KG1 (cell line): ENCODE measurements around the gene BEST1.
A peak's percentile ranks its signal among the peaks of the same experiment; 100 is the strongest.
"Not testable (repeated sequence)": the region's sequence is repeated elsewhere in the genome, so short reads cannot be mapped to it uniquely, and the experiment has no call there.

Experiments used
- DNase-seq: peaks from one replicate; lab custom pipeline; 2025; lab: John Stamatoyannopoulos, UW

The BEST1 gene

DNA sequence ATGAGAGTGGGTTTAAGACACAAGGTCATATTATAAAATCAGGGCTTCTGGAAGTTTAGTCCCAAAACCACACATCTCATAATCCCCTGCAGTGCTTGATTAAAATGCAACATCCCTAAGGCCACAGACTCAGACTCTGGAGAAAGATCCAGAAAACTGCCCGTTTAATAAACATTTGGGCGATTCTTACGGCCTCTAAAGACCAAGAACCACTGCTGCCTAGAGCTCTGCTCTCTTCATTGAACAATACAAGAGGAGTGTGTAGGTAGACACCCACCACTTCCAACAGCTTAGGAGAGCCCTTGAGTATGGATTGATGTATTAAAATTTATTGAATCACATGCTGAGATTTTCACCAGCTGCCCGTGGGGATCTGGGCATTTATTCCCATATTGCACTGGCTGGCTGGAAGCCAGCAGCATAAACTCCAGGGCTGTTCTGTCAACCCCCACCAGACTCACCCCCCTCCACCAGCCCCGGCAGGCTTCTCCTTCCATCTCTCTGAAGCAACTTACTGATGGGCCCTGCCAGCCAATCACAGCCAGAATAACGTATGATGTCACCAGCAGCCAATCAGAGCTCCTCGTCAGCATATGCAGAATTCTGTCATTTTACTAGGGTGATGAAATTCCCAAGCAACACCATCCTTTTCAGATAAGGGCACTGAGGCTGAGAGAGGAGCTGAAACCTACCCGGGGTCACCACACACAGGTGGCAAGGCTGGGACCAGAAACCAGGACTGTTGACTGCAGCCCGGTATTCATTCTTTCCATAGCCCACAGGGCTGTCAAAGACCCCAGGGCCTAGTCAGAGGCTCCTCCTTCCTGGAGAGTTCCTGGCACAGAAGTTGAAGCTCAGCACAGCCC, 749 bp upstream of the BEST1 start:
- DNase-seq: no peak

DNA sequence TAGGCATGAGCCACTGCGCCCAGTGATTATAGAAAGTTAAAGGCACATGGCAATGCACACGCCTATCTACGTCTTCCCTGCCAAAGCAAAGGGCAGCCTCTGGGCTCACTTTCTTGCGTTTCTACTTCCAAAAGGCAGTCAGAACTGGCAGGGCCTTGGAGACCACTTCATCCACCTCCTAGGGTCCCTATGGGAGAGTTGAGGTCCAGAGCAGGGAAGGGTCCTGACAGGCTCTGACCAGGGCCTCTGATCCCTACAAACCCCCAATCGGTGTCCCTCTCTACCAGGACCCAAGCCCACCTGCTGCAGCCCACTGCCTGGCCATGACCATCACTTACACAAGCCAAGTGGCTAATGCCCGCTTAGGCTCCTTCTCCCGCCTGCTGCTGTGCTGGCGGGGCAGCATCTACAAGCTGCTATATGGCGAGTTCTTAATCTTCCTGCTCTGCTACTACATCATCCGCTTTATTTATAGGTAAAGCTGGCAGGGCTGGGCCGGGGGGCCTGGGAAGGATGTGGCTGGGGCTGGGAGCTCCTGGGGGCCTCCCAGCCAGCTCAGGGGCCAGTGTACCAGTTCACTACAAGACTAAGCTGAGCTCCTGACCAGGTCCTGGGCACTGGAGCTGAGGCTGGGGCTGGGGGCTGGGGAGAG, 1.5 kb downstream of the BEST1 start:
- no peak for DNase-seq

DNA sequence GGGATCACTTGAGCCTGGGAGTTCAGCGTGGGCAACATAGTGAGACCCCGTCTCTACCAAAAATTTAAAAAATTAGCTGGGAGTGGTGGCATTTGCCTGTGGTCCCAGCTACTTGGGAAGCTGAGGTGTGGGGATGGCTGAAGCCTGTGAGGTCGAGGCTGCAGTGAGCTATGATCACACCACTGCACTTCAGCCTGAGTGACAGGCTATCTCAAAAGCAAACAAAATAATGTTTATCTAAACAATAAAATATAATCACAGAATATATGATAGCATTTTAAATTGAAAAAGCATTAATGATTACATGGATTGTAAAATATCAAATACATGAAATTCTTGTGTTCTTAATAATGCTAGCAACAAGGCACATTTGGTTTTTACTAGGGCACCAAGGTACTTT, 2.7 kb downstream of the BEST1 start:
- no peak for DNase-seq

DNA sequence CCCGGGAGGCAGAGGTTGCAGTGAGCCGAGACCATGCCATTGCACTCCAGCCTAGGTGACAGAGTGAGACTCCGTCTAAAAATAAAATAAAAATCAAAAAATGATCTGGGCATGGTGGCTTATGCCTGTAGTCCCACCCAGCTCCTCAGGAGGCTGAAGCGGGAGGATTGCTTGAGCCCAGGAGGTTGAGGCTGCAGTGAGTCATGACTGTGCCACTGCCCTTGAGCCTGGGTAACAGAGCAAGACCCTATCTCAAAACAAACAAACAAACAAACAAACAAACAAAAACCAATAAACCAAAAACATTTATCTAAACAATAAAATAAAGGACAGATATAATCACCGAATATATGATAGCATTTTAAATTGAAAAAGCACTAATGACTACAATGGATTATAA, 3.5 kb downstream of the BEST1 start:
- DNase-seq: not testable (repeated sequence)

DNA sequence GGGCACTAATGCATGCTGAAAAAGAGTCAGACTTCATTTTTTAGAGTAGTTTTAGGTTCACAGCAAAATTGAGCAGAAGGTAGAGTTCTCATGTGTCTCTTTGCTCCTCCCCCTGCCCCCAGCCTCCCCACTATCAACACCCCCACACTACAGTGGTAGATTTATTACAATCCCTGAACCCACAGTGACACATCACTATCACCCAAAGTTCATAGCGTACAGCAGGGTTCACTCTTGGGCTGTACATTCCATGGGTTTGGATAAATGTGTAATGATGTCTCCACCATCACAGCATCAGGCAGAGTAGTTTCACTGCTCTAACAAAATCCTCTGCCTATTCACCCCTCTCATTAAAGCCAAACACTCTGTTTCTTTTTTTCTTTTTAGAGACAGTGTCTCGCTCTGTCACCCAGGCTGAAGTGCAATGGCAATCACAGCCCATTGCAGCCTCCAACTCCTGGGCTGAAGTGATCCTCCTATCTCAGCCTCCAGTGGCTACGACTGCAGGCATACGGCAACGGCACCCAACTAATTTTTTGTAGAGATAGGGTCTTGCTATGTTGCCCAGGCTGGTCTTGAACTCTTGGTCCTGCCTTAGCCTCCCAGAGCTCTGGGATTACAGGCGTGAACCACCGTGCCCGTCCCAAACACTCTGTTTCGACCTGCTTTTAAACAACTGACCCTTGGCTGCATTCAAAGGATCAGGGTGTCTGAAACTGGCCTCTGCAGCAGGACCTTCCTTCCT, 4.1 kb downstream of the BEST1 start:
- no peak for DNase-seq

DNA sequence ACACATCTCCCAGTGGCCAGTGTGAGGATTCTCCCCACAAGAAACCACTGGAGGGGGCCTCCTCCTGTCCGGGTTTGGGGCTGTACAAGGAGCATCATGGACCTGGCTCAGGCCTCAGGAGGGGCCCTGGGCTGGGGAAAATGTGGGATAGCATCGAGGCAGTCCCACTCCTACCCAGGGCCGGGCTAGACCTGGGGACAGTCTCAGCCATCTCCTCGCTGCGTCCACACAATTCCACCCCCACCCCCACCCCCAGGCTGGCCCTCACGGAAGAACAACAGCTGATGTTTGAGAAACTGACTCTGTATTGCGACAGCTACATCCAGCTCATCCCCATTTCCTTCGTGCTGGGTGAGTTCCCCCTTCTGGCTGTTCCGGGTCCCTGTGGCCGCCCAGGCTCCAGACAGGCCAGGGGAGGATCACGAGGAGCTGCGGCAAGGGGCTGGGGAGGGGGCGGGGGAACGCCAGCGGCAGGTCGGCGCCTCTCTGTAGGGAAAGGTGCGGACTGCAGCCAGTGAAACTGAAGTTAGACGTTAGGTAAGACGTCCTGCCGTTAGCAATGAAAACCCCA, 4.8 kb downstream of the BEST1 start:
- no peak for DNase-seq

DNA sequence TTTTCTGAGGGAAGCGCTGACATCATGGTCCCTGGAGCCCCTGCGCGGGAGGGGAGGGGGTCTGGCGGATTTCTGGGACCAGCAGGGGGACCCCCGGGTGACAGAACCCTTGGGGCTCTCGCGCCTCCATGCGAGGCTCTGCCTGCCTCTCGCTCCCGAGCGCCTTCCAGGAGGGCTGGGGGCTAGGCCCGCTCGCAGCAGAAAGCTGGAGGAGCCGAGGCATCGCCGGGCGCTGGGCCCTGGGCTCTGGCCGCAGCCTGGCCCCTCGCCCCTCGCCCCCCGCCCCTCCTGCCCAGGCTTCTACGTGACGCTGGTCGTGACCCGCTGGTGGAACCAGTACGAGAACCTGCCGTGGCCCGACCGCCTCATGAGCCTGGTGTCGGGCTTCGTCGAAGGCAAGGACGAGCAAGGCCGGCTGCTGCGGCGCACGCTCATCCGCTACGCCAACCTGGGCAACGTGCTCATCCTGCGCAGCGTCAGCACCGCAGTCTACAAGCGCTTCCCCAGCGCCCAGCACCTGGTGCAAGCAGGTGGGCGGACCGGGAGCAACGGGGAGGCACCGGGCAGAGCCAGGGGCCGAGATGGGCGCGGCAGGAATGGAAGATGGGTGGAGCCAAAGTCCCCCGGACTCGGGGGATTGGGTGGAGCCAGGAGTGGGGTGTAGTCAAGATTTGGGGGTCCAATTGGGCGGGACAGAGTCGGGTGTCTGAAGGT, 5.4 kb downstream of the BEST1 start:
- DNase-seq: no peak

DNA sequence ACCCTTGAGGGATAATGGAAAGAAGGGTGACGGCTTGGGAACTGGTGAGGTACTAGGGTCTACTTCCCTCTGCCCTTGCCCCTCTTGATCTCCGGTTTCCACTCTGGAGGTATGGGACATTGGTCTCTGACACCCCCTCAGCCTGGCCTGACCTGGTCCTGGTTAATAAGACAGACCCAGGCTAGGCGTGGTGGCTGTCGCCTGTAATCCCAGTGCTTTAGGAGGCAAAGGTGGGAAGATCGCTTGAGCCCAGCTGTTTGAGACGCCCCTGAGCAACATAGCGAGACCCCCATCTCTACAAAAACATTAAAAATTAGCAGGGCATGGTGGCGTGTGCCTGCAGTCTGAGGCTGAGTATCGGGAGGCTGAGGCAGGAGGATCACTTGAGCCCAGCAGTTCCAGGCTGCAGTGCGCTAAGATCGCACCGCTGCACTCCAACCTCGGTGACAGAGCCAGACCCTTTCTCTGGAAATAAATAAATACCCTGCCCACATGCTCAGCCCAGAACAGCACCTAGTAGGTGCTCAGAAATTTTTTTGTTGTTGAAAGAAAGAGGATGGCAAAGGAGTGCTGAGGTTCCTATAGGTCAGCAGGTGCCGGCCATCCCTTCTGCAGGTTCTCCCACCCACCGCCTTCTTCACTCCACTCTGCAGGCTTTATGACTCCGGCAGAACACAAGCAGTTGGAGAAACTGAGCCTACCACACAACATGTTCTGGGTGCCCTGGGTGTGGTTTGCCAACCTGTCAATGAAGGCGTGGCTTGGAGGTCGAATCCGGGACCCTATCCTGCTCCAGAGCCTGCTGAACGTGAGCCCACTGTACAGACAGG, 6.3 kb downstream of the BEST1 start:
- DNase-seq: no peak

DNA sequence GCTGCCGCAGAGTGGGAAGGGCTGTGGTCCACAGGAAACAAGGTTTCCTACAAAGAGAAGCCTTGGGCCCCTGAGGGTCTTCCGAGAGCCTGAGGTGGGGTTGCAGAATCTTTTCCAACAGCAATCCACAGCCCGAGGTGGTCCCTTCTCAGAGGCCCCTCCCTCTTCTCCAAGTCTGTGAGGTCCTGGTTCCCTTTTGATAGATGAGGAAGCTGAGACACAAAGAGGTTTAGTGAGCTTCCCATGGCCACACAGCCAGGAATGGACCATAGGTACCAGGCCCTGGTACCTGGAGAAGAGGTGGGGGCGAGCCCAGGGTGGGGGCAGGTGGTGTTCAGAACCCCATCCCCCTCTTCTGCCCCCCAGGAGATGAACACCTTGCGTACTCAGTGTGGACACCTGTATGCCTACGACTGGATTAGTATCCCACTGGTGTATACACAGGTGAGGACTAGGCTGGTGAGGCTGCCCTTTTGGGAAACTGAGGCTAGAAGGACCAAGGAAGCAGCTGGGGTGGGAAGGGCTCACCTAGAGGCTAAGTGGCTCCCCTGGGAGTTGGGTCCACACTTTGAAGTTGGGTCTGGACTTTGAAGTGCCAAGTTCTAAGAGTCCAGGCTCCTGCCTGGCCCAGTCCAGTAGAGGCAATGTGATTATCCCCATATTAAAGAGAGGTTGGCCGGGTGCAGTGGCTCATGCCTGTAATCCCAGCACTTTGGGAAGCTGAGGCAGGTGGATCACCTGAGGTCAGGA, 7.0 kb downstream of the BEST1 start:
- DNase-seq: no peak

DNA sequence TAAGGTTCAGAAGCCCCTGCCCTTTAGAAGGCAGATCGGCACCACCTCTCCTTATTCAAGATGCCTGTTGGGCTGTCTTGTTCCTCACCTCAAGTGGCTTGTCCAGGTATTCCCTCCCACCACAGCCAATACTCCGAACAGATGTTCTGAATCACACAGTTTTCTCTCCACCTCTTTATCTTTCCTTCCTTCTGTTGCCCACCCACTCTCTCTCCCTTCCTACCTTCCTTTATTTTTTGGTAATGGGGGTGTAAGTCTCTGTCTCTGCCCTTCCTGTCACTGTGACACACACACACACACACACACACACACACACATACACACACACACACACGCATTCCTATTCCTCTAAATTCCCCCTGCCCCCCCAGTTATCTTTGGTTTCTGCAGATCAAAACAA, 8.4 kb downstream of the BEST1 start:
- DNase-seq: no peak

DNA sequence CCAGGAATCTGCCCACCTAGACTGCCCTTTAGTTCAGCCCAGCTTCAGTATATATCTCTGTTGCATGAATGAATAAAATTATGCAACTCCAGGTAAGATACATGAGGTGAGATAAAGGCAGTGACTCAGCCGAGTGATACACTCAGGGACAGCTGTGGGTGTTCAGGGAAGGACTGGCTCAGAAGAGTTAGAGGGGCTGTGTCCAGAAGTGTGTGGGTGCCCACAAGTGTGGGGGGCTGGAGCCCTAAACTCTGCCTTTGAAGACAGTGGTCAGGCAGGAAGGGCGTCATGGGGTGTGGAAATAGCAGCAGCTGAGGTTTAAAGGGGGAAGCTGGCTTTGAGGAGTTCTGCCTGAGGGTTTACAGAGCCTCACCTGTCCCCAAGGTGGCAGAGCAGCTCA, 9.0 kb downstream of the BEST1 start:
- no peak for DNase-seq

DNA sequence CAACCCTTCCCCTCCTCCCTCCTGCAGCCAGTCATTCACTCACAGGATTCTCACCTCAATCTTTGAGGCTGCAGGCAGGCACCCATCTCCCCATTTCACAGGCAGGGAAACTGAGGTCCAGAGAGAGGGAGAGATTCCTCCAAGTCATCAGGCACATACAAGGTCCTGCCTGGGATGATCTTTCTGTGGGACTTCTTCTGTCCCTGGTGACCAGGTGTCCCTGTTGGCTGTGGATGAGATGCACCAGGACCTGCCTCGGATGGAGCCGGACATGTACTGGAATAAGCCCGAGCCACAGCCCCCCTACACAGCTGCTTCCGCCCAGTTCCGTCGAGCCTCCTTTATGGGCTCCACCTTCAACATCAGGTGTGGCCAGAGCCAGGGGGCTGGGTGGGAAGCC, 9.5 kb downstream of the BEST1 start:
- no peak for DNase-seq

DNA sequence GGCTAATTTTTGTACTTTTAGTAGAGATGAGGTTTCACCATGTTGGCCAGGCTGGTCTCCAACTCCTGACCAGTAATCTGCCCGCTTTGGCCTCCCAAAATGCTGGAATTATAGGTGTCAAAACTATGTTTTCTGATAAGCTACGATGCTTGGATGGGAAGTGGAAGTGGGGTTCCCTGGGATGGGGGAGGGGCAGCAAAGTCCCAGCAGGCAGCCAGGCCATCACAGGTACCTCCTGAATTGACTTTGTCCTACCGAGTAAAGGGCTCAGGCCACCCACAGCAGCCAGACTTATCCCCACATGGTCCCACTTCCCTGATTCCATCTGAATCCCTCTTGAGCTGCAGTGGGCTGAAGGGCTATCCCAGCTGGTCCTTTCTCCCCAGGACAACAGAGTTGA, 10.4 kb downstream of the BEST1 start:
- no peak for DNase-seq

DNA sequence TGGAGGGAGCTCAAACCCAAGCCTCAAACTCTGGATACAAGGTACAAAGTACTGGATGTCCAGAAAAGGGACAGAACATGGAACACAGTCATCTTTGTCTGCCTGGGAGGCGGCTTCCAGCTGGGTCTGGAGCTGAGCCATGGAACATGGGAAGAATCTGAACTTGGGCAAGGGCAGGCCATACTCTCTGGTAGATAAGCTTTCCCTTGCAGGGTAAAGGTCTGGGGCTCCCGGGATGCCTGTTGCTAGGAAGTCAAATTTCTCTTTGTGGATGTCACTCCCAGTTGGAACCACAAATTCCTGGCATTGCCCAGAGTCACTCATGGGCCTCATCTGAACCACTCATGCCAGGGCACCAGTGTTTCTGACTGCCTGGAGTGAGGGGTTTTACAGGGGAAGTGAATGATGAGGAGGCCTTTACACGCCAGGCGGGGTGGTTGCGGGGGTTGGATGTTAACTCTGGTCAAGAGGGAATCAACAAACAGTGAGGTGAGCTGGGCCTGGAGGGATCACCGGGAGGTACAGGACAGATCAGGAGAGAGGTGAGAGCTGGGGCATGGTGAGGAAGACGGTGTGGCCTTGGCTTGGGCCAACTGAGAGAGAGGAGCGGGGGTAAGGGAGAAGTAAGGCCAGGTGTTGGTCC, 11.5 kb downstream of the BEST1 start:
- DNase-seq: no peak

DNA sequence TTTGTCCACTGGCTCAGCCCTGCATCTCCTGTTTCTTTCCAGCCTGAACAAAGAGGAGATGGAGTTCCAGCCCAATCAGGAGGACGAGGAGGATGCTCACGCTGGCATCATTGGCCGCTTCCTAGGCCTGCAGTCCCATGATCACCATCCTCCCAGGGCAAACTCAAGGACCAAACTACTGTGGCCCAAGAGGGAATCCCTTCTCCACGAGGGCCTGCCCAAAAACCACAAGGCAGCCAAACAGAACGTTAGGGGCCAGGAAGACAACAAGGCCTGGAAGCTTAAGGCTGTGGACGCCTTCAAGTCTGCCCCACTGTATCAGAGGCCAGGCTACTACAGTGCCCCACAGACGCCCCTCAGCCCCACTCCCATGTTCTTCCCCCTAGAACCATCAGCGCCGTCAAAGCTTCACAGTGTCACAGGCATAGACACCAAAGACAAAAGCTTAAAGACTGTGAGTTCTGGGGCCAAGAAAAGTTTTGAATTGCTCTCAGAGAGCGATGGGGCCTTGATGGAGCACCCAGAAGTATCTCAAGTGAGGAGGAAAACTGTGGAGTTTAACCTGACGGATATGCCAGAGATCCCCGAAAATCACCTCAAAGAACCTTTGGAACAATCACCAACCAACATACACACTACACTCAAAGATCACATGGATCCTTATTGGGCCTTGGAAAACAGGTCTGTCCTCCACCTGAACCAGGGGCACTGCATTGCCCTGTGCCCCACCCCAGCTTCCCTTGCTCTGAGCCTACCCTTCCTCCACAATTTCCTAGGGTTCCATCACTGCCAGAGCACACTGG, 12.3 kb downstream of the BEST1 start:
- DNase-seq: no peak

DNA sequence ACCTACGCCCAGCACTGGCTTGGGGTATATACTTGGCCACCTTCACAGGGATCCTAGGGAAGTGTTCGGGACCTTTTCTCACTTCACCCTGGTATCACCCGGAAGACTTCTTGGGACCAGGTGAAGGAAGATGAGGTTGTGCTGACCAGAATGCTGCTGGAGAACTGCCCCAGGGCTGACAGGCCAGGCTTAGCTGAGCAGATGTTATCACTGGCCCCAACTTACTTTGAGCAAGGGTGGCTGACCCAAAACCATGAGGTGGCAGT, 12.8 kb downstream of the BEST1 start:
- DNase-seq: no peak

DNA sequence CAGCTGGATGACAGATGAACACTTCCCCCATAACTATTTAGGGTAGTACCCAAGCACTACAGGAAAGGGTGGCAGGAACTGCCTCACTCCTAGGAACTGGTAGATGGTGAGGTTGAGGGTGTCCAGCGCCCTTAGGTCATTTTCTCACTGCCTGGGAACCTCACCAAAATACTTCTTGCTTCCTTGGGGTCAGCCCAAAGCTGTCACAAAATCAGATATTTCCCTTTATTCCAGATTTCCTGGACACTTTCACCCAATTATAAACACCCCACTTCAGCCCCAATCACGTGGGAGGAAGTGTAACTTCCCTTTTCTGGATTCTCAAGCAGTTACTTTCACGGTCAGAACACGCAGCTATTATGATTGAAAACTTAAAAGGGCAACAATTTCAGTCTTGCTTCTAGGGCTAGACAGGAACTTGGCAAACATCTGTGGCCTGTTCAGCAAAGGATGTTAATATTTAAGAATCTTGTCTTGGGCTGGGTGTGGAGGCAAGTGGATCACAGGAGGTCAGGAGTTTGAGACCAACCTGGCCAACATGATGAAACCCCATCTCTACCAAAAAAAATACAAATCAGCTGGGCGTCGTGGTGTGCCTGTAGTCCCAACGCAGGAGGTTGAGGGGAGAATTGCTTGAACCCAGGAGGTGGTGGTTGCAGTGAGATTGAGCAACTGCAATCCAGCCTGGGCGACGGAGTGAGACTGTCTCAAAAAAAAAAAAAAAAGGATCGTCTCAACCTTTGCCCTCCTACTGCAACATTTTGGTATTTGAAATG, 13.3 kb downstream of the BEST1 start:
- peak; percentile 86 for DNase-seq

DNA sequence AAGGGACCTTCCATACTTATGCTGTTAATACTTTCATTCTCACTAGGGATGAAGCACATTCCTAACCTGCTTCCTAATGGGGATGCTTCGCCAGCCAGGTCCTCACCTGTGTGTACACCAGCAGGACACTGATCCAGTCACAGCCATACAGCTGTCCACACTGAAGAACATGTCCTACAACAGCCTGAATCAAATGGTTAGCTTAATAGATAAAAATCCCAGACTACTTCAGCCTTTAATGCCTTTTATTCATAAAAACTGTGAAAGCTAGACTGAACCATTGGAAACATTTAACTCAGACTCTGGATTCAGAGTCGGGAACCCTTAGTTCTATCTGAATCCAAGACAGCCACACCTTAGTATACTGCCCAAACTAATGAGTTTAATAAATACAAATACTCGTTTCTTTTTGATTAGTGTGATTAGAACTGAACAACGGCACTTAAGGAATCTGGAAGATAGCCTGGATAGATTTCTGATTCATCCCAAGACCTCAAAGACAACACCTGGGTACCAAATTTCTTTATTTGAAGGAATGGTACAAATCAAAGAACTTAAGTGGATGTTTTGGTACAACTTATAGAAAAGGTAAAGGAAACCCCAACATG, 14.0 kb downstream of the BEST1 start:
- DNase-seq: no peak
